Motor neuron (in vitro differentiated cells): ENCODE data around the gene KANK2. TPM values are rescaled to one million over a fixed set of nuclear protein-coding genes. Genes with fewer than 3 reads are reported as not detected.
"Not testable (repeated sequence)": the region's sequence is repeated elsewhere in the genome, so short reads cannot be mapped to it uniquely, and the experiment has no call there.

Source experiments
- ATAC-seq, 8 experiments: fragments of 200-7000 bp; cut with Tn5 transposase; replicated peaks in 6 of 8; 2 replicates each; pipeline ENCODE4 v1.8.0; 2021; ENCODE audit warnings: mild to moderate bottlenecking in 8 of 8, moderate library complexity in 8 of 8
- H3K27ac ChIP-seq, 2 donors: fragments of 250-450 bp; sonication (Bioruptor Pico); 2 replicates each; pipeline ENCODE4 v1.9.0; 2021; ENCODE audit warnings: antibody characterized with exemption in 2 of 2, mild to moderate bottlenecking in 2 of 2, moderate library complexity in 1 of 2
- H3K4me1 ChIP-seq, 2 donors: fragments of 250-450 bp; sonication (Bioruptor Pico); replicated peaks in 1 of 2; 2 replicates each; pipeline ENCODE4 v1.6.1; 2021; ENCODE audit warnings: antibody characterized with exemption in 2 of 2, mild to moderate bottlenecking in 2 of 2, moderate library complexity in 1 of 2
- H3K4me3 ChIP-seq, 5 donors: fragments of 250-450 bp; sonication (Bioruptor Pico); 2 replicates each; pipeline ENCODE4 v1.9.0; 2021; ENCODE audit warnings: antibody characterized with exemption in 5 of 5, mild to moderate bottlenecking in 5 of 5, moderate library complexity in 4 of 5
- WGBS, 10 experiments: fragments of 450-650 bp; shearing (Covaris generic); methylation state at CpG; one replicate each; pipeline ENCODE4 v1.0.0; 2022; 5-methylcytosine and 5-hydroxymethylcytosine counted together
- in situ Hi-C, 9 experiments: fragments of 400-800 bp; cut with MboI; loops; one replicate each; pipeline ENCODE4 v1.15.0; 2021; ENCODE audit warnings: low sequenced_read_pairs in 9 of 9, low pct_unique_long_range_greater_than_20kb in 2 of 9; ENCODE audit not compliant: unreplicated experiment in 9 of 9
- total RNA-seq, 8 experiments: library from RNA; unstranded; fragments of 300-600 nt; gene quantifications; 2 replicates each; pipeline versions ENCODE4 v1.2.3 to v1.2.4, GENCODE V29; 2022

KANK2 gene
- total RNA-seq, 8 experiments from 2014 or later = 3.3 to 82.6 (median 30.3) TPM

DNA sequence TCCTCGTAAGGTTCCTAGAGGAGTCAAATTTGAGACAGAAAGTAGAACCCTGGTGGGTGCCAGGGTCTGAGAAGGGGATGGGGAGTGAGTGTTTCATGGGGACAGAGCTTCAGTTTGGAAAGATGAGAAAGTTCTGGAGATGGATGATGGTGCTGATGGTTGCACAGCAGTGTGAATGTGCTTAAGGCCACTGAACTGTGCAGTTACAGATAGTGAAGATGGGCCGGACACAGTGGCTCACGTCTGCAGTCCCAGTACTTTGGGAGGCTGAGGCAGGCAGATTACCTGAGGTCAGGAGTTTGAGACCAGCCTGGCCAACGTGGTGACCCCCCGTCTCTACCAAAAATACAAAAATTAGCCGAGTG is 42.7 kb downstream of the KANK2 start:
- in situ Hi-C loops = no loop called here
- Histone ChIP-seq H3K4me3 (peak overlapping the region in 1 of 5 donors; percentile 41), H3K27ac (no peak overlapping the region), H3K4me1 (peaks cover 0 to 3% of the 10 kb centered on the region in 2 donors)
- no peak for ATAC-seq
- 20 to 50% (median 28%) methylated on average over 1 to 4 of the region's 6 CpGs; no CpG with 5 or more reads in 4 of the 10 experiments for WGBS, 10 experiments

GRCh38 chr19:11152318-11153062 is 44.9 kb downstream of the KANK2 start:
- ATAC-seq = peak in 3 of 8 experiments; percentile 12 to 33 (median 18)
- Histone ChIP-seq H3K4me3 (no peak overlapping the region), H3K27ac (no peak overlapping the region), H3K4me1 (peaks cover 0 to 3% of the 10 kb centered on the region in 2 donors)
- 0 to 100% (median 83%) methylated on average over 2 to 8 of the region's 11 CpGs; no CpG with 5 or more reads in 2 of the 10 experiments for WGBS, 10 experiments
- in situ Hi-C loops = no loop called here

DNA sequence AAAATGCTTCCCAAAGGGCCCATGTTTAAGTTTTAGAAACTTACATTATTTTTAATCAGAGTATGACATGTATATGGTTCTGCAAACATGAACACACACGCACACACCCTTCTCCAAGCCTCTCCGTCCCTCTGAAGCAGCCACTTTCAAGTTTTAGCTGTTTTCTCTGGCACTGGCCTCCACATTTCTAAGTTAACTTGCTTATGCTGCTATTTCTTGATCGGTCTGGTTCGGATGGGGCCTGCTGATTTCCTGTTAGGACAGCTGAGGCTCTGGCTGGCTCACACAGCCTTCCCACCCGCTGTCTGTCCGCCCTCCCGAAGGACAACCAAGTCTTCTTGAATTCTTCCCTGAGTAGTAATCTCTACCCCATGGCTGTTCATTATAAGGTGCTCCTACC is 46.2 kb downstream of the KANK2 start:
- Histone ChIP-seq H3K27ac (no peak overlapping the region), H3K4me3 (no peak overlapping the region), H3K4me1 (peaks cover 0 to 2% of the 10 kb centered on the region in 2 donors)
- ATAC-seq = no peak
- WGBS, 10 experiments = 21 to 100% (median 92%) methylated on average over 1 to 6 of the region's 7 CpGs; no CpG with 5 or more reads in 3 of the 10 experiments
- in situ Hi-C loops = no loop called here

DNA sequence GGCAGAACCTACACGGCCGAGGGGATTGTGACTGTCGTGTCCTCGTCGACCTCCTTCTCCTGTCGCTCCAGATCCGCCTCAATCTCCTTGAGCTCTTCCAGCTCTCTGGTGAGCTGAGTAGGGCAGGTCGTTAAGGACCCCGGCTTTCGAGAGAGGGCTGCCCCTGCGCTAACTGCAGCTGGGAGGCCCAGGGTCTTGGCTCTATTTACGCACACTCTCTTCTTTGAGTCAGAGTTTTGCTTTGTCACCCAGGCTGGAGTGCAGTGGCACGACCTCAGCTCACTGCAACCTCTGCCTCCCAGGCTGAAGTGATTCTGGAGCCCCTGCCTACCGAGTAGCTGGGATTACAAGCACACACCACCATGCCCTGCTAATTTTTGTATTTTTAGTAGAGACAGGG is 49.3 kb downstream of the KANK2 start:
- ATAC-seq = no peak
- H3K27ac ChIP-seq = peak overlapping the region in 1 of 2 donors; percentile 3
- WGBS, 10 experiments = 57 to 96% (median 91%) methylated on average over 1 to 12 of the region's 14 CpGs; no CpG with 5 or more reads in 3 of the 10 experiments
- H3K4me1 ChIP-seq = peaks cover 5% of the 10 kb centered on the region in 2 donors
- H3K4me3 ChIP-seq = no peak overlapping the region
- in situ Hi-C loops = loop anchor here in 1 of 9 experiments (10.0 kb wide), 1 partner anchor 57 kb away; no protein-coding TSS in a partner anchor

GRCh38 chr19:11145536-11145924 is 51.8 kb downstream of the KANK2 start:
- Histone ChIP-seq H3K27ac (no peak overlapping the region), H3K4me1 (peaks cover 13 to 21% of the 10 kb centered on the region in 2 donors), H3K4me3 (no peak overlapping the region)
- 80 to 100% (median 89%) methylated on average over 1 to 3 of the region's 3 CpGs; no CpG with 5 or more reads in 6 of the 10 experiments for WGBS, 10 experiments
- in situ Hi-C loops = loop anchor here in 1 of 9 experiments (10.0 kb wide), 1 partner anchor 59 kb away; no protein-coding TSS in a partner anchor
- ATAC-seq = no peak

- no CpG with 5 or more reads among the region's 22 CpGs for WGBS, 10 experiments
- peak overlapping the region in 1 of 2 donors; percentile 43 for H3K27ac ChIP-seq
- H3K4me1 ChIP-seq = peaks cover 17 to 33% of the 10 kb centered on the region in 2 donors
- H3K4me3 ChIP-seq = no peak overlapping the region
- in situ Hi-C loops = loop anchor here in 1 of 9 experiments (10.0 kb wide), 1 partner anchor 62 kb away; no protein-coding TSS in a partner anchor
- peak; percentile 51 to 79 (median 74) for ATAC-seq
Observed at GRCh38 chr19:11142528-11143171, 54.7 kb downstream of the KANK2 start.

GRCh38 chr19:11141937-11142527 is 55.3 kb downstream of the KANK2 start:
- no peak for ATAC-seq
- Histone ChIP-seq H3K27ac (no peak overlapping the region), H3K4me1 (peaks cover 17 to 37% of the 10 kb centered on the region in 2 donors), H3K4me3 (no peak overlapping the region)
- in situ Hi-C loops = loop anchor here in 1 of 9 experiments (10.0 kb wide), 1 partner anchor 63 kb away; no protein-coding TSS in a partner anchor
- 83 to 91% methylated on average over 4 to 5 of the region's 9 CpGs; no CpG with 5 or more reads in 8 of the 10 experiments for WGBS, 10 experiments

DNA sequence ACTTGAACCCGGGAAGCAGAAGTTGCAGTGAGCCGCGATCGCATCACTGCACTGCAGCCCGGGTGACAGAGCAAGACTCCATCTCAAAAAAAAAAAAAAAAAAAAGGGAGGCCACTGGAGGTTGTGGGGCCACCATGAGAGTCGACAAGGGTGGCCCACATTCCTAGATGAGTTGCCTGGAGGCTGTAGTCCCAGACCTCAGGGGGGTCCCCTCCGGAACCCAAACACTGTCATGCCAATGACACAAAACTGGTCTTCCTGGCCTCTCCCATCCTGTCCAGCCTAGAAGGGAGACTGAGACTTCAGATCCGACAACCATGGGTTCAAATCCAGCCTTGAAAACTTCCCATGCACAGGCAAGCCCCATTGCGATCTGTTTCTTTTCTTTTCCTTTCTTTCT is 56.4 kb downstream of the KANK2 start:
- no peak overlapping the region for H3K27ac ChIP-seq
- WGBS, 10 experiments = 96 to 100% (median 100%) methylated on average over 1 to 4 of the region's 9 CpGs; no CpG with 5 or more reads in 6 of the 10 experiments
- in situ Hi-C loops = loop anchor here in 1 of 9 experiments (10.0 kb wide), 1 partner anchor 64 kb away; no protein-coding TSS in a partner anchor
- no peak for ATAC-seq
- H3K4me3 ChIP-seq = no peak overlapping the region
- H3K4me1 ChIP-seq = peaks cover 17 to 37% of the 10 kb centered on the region in 2 donors

GRCh38 chr19:11140023-11140538 is 57.3 kb downstream of the KANK2 start:
- in situ Hi-C loops = loop anchor here in 1 of 9 experiments (10.0 kb wide), 1 partner anchor 65 kb away; no protein-coding TSS in a partner anchor
- peaks cover 17 to 37% of the 10 kb centered on the region in 2 donors for H3K4me1 ChIP-seq
- H3K4me3 ChIP-seq, ATAC-seq, H3K27ac ChIP-seq: not testable (repeated sequence)
- WGBS, 10 experiments = 83 to 100% (median 95%) methylated on average over 1 to 4 of the region's 10 CpGs

DNA sequence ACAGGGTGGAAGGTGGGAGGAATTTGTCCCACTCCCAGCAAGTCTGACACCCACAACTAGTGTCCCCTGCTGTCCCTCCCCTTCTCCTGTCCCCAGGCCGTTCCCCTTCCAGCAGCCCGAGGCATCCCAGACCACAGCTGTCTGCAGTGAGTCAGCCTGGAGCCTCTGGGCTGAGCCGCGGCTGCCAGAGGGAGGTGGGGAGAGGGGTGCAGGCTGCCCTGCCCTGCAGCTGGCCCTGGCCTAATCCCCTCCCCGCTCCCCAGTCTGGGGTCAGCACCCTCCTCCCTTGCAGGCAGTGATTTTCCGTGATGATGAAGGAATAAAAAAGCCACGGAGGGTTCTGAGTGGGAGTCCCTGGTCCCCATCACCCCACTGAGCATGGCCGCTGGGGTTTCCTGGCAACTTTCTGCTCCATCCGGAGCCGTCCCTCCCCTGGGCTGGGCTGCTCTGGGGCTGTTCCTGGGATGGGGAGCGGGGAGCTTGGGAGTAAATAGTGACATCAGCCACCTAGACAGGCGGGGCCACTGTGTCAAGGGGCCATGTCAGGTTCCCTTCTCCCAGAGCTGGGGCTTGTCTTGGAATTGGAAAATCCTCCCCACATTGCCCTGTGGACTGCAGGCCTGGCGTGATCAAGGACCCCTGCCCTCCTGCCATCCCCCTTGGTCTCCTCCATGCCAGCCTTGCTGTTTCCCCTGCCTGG is 58.6 kb downstream of the KANK2 start:
- ATAC-seq = peak; percentile 30 to 65 (median 60)
- H3K4me3 ChIP-seq = no peak overlapping the region
- peak overlapping the region in 1 of 2 donors; percentile 64 for H3K27ac ChIP-seq
- peaks cover 17 to 37% of the 10 kb centered on the region in 2 donors for H3K4me1 ChIP-seq
- in situ Hi-C loops = loop anchor here in 2 of 9 experiments (10.0 kb wide), 1 partner anchor 66 kb away; no protein-coding TSS in a partner anchor
- WGBS, 10 experiments = 0% methylated on average over 2 of the region's 13 CpGs; no CpG with 5 or more reads in 9 of the 10 experiments

DNA sequence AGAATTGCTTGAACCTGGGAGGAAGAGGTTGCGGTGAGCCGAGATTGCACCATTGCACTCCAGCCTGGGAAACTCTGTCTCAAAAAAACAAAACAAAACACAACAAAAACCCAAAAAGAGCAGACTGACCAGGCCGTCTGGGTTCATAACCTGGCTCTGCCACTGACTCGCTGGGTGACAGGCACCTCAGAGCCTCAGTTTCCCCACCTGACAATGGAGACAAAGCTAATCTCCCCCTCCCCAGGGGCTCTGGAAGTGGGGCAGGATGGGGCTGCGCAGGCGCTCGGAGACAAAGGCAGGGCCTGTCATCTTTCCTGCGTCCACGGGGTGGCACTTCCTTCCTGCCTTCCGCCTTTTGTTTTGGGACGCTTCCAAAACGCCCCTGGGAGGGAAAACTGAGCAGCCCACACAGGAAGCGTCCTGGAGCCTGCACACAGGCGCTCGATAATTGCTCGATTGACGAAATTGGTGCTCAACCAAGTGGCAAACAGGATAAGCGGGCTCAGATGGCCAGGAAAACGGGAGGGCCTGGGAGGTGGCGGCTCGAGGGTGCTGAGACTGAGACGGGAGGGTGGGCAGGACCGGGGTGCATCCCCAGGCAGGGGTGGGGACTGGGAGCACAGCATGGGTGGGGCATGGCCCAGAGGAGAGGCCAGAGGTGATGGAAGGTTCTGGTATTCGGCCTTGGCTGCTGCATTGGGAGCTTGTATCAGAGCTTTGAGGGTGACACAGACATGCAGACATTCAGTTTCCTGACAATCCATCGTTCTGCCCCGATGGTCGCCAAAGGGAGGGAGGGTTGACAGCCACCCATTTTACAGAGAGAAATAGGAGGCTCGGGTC is 59.6 kb downstream of the KANK2 start:
- peak overlapping the region; percentile 31 to 53 for H3K27ac ChIP-seq

More for the DNA sequence above, 59.6 kb downstream of the KANK2 start:
- in situ Hi-C loops = loop anchor here in 2 of 9 experiments (10.0 kb wide), 1 partner anchor 67 kb away; no protein-coding TSS in a partner anchor
- WGBS, 10 experiments = 0 to 20% (median 5%) methylated on average over 1 to 9 of the region's 28 CpGs; no CpG with 5 or more reads in 4 of the 10 experiments
- Histone ChIP-seq H3K4me3 (peak overlapping the region; percentile 21 to 35 (median 25)), H3K4me1 (peaks cover 10 to 29% of the 10 kb centered on the region in 2 donors)
- peak; percentile 13 to 61 (median 49) for ATAC-seq
